ENCODE data around the gene C11orf65.

Gene C11orf65

GRCh38 chr11:108345767-108346166 is 121.6 kb downstream of the C11orf65 start:
- H3K36me3 ChIP-seq (ENCODE audit: control insufficient read depth in 4 of 4, insufficient read depth in 4 of 4, low read length in 3 of 4): peaks cover 14 to 20% (median 15%) of the 10 kb centered on the region in 4 experiments
- WGBS (ENCODE audit: insufficient coverage): 95% methylated on average over 4 of the region's 4 CpGs

GRCh38 chr11:108343714-108344113 is 123.6 kb downstream of the C11orf65 start:
- no peak overlapping the region for H3K4me3 ChIP-seq (ENCODE audit: control insufficient read depth in 1 of 7, extremely low read depth in 1 of 7, insufficient read depth in 4 of 7, low read depth in 2 of 7, low read length in 6 of 7)
- H3K27ac ChIP-seq (ENCODE audit: insufficient read depth in 1 of 2, low read depth in 1 of 2, low read length in 2 of 2, poor library complexity in 1 of 2, severe bottlenecking in 2 of 2): no peak overlapping the region
- POLR2A ChIA-PET: no interaction called here
- H3K9me3 ChIP-seq (ENCODE audit: control extremely low read depth in 1 of 5, control insufficient read depth in 4 of 5, insufficient read depth in 2 of 5, low read depth in 1 of 5, low read length in 4 of 5): no peaks in the 10 kb centered on the region
- H3K36me3 ChIP-seq (ENCODE audit: control insufficient read depth in 4 of 4, insufficient read depth in 4 of 4, low read length in 3 of 4): peaks cover 6 to 9% (median 8%) of the 10 kb centered on the region in 4 experiments
- no peaks in the 10 kb centered on the region for H3K4me1 ChIP-seq (ENCODE audit: control extremely low read depth in 1 of 4, control insufficient read depth in 4 of 4, insufficient read depth in 4 of 4, low read length in 3 of 4)
- no peaks in the 10 kb centered on the region for H3K27me3 ChIP-seq (replicated peaks in 2 of 5; ENCODE audit: control insufficient read depth in 4 of 5, insufficient read depth in 5 of 5, low read length in 4 of 5)
- CTCF ChIA-PET: interaction anchor here (1.2 kb wide), 1 partner anchor 14 kb away, joined by 3 read pairs; no protein-coding TSS in a partner anchor
- 92% methylated on average over 2 of the region's 2 CpGs for WGBS (ENCODE audit: insufficient coverage)
- no peak for DNase-seq

More at GRCh38 chr11:108345767-108346166, 121.6 kb downstream of the C11orf65 start:
- Histone ChIP-seq H3K4me1 (ENCODE audit: control extremely low read depth in 1 of 4, control insufficient read depth in 4 of 4, insufficient read depth in 4 of 4, low read length in 3 of 4) (no peaks in the 10 kb centered on the region), H3K27ac (ENCODE audit: insufficient read depth in 1 of 2, low read depth in 1 of 2, low read length in 2 of 2, poor library complexity in 1 of 2, severe bottlenecking in 2 of 2) (no peak overlapping the region), H3K4me3 (ENCODE audit: control insufficient read depth in 1 of 7, extremely low read depth in 1 of 7, insufficient read depth in 4 of 7, low read depth in 2 of 7, low read length in 6 of 7) (no peak overlapping the region), H3K27me3 (replicated peaks in 2 of 5; ENCODE audit: control insufficient read depth in 4 of 5, insufficient read depth in 5 of 5, low read length in 4 of 5) (no peaks in the 10 kb centered on the region), H3K9me3 (ENCODE audit: control extremely low read depth in 1 of 5, control insufficient read depth in 4 of 5, insufficient read depth in 2 of 5, low read depth in 1 of 5, low read length in 4 of 5) (no peaks in the 10 kb centered on the region)
- no peak for DNase-seq
- ChIA-PET CTCF (no interaction called here), POLR2A (no interaction called here)

DNA sequence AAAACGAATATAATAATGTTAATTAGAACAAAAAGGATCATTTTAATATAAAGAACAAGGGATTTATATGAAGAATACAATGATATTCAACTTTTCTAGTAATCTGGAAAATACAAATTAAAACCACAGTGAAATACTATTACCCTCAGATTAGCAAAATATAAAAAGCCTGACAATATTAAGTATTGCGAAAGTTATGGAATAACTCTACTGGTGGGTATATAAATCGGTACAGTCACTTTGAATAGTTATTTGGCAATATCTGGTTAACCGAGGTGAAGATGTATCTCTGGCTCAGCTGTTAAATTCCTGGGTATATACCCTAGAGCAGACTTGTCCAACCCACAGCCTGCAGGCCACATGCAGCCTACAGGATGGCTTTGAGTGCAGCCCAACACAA is 125.7 kb downstream of the C11orf65 start:
- no peak overlapping the region for H3K4me3 ChIP-seq (ENCODE audit: control insufficient read depth in 1 of 7, extremely low read depth in 1 of 7, insufficient read depth in 4 of 7, low read depth in 2 of 7, low read length in 6 of 7)
- CTCF ChIA-PET: interaction anchor here (1.9 kb wide), 1 partner anchor 306 kb away, joined by 8 read pairs; no protein-coding TSS in a partner anchor
- no peaks in the 10 kb centered on the region for H3K4me1 ChIP-seq (ENCODE audit: control extremely low read depth in 1 of 4, control insufficient read depth in 4 of 4, insufficient read depth in 4 of 4, low read length in 3 of 4)
- peaks cover 2 to 10% (median 6%) of the 10 kb centered on the region in 4 experiments for H3K36me3 ChIP-seq (ENCODE audit: control insufficient read depth in 4 of 4, insufficient read depth in 4 of 4, low read length in 3 of 4)
- no peaks in the 10 kb centered on the region for H3K9me3 ChIP-seq (ENCODE audit: control extremely low read depth in 1 of 5, control insufficient read depth in 4 of 5, insufficient read depth in 2 of 5, low read depth in 1 of 5, low read length in 4 of 5)
- H3K27ac ChIP-seq (ENCODE audit: insufficient read depth in 1 of 2, low read depth in 1 of 2, low read length in 2 of 2, poor library complexity in 1 of 2, severe bottlenecking in 2 of 2): no peak overlapping the region
- DNase-seq: no peak
- POLR2A ChIA-PET: no interaction called here
- 100% methylated on average over 1 of the region's 4 CpGs for WGBS (ENCODE audit: insufficient coverage)
- no peaks in the 10 kb centered on the region for H3K27me3 ChIP-seq (replicated peaks in 2 of 5; ENCODE audit: control insufficient read depth in 4 of 5, insufficient read depth in 5 of 5, low read length in 4 of 5)

- Histone ChIP-seq H3K27ac (ENCODE audit: insufficient read depth in 1 of 2, low read depth in 1 of 2, low read length in 2 of 2, poor library complexity in 1 of 2, severe bottlenecking in 2 of 2) (no peak overlapping the region), H3K4me1 (ENCODE audit: control extremely low read depth in 1 of 4, control insufficient read depth in 4 of 4, insufficient read depth in 4 of 4, low read length in 3 of 4) (no peaks in the 10 kb centered on the region), H3K36me3 (ENCODE audit: control insufficient read depth in 4 of 4, insufficient read depth in 4 of 4, low read length in 3 of 4) (peaks cover 4 to 12% (median 5%) of the 10 kb centered on the region in 4 experiments), H3K27me3 (replicated peaks in 2 of 5; ENCODE audit: control insufficient read depth in 4 of 5, insufficient read depth in 5 of 5, low read length in 4 of 5) (no peaks in the 10 kb centered on the region), H3K9me3 (ENCODE audit: control extremely low read depth in 1 of 5, control insufficient read depth in 4 of 5, insufficient read depth in 2 of 5, low read depth in 1 of 5, low read length in 4 of 5) (no peaks in the 10 kb centered on the region), H3K4me3 (ENCODE audit: control insufficient read depth in 1 of 7, extremely low read depth in 1 of 7, insufficient read depth in 4 of 7, low read depth in 2 of 7, low read length in 6 of 7) (no peak overlapping the region)
- DNase-seq: no peak
- no CpG with 5 or more reads among the region's 1 CpG for WGBS (ENCODE audit: insufficient coverage)
- CTCF ChIA-PET: no interaction called here
- POLR2A ChIA-PET: no interaction called here
These were observed 126.4 kb downstream of the C11orf65 start for GRCh38 chr11:108340973-108341372.

- DNase-seq: no peak
- Histone ChIP-seq H3K36me3 (ENCODE audit: control insufficient read depth in 4 of 4, insufficient read depth in 4 of 4, low read length in 3 of 4) (peaks cover 6 to 18% (median 9%) of the 10 kb centered on the region in 4 experiments), H3K9me3 (ENCODE audit: control extremely low read depth in 1 of 5, control insufficient read depth in 4 of 5, insufficient read depth in 2 of 5, low read depth in 1 of 5, low read length in 4 of 5) (no peaks in the 10 kb centered on the region), H3K27me3 (replicated peaks in 2 of 5; ENCODE audit: control insufficient read depth in 4 of 5, insufficient read depth in 5 of 5, low read length in 4 of 5) (no peaks in the 10 kb centered on the region), H3K4me1 (ENCODE audit: control extremely low read depth in 1 of 4, control insufficient read depth in 4 of 4, insufficient read depth in 4 of 4, low read length in 3 of 4) (no peaks in the 10 kb centered on the region), H3K4me3 (ENCODE audit: control insufficient read depth in 1 of 7, extremely low read depth in 1 of 7, insufficient read depth in 4 of 7, low read depth in 2 of 7, low read length in 6 of 7) (no peak overlapping the region), H3K27ac (ENCODE audit: insufficient read depth in 1 of 2, low read depth in 1 of 2, low read length in 2 of 2, poor library complexity in 1 of 2, severe bottlenecking in 2 of 2) (no peak overlapping the region)
- ChIA-PET POLR2A (no interaction called here), CTCF (interaction anchor here (1.2 kb wide), 1 partner anchor 12 kb away, joined by 3 read pairs; no protein-coding TSS in a partner anchor)
- no CpG with 5 or more reads among the region's 2 CpGs for WGBS (ENCODE audit: insufficient coverage)
These were observed 128.6 kb downstream of the C11orf65 start for GRCh38 chr11:108338750-108339149.

DNA sequence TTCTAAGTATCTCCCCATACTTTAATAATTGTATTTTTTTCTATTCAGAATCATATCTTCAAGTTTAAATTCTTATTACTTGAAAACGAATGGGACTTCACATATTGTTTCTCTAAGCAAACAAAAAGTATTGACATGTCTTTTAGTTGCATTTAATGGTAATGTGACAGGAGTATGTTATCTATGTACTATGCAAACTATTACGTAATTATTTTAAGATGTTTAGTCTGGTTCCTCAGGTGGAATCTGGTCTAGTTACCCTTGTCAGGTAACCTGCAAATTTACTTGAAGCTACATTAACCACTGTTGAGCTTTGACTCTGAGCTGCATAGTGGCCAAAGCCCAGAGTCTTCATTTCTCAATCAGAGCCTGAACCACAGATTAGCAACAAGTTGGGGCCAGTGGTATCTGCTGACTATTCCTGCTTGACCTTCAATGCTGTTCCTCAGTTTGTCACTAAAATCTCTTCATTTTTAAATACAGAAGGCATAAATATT is 133.9 kb downstream of the C11orf65 start:
- POLR2A ChIA-PET: no interaction called here
- H3K4me3 ChIP-seq (ENCODE audit: control insufficient read depth in 1 of 7, extremely low read depth in 1 of 7, insufficient read depth in 4 of 7, low read depth in 2 of 7, low read length in 6 of 7): no peak overlapping the region
- H3K4me1 ChIP-seq (ENCODE audit: control extremely low read depth in 1 of 4, control insufficient read depth in 4 of 4, insufficient read depth in 4 of 4, low read length in 3 of 4): no peaks in the 10 kb centered on the region
- peaks cover 11 to 46% (median 14%) of the 10 kb centered on the region in 4 experiments for H3K36me3 ChIP-seq (ENCODE audit: control insufficient read depth in 4 of 4, insufficient read depth in 4 of 4, low read length in 3 of 4)
- no peak overlapping the region for H3K27ac ChIP-seq (ENCODE audit: insufficient read depth in 1 of 2, low read depth in 1 of 2, low read length in 2 of 2, poor library complexity in 1 of 2, severe bottlenecking in 2 of 2)
- no peaks in the 10 kb centered on the region for H3K27me3 ChIP-seq (replicated peaks in 2 of 5; ENCODE audit: control insufficient read depth in 4 of 5, insufficient read depth in 5 of 5, low read length in 4 of 5)
- no CpG with 5 or more reads among the region's 2 CpGs for WGBS (ENCODE audit: insufficient coverage)
- no peak for DNase-seq
- CTCF ChIA-PET: interaction anchor here (0.6 kb wide), 1 partner anchor 30 kb away, joined by 3 read pairs; no protein-coding TSS in a partner anchor
- H3K9me3 ChIP-seq (ENCODE audit: control extremely low read depth in 1 of 5, control insufficient read depth in 4 of 5, insufficient read depth in 2 of 5, low read depth in 1 of 5, low read length in 4 of 5): no peaks in the 10 kb centered on the region
